ENCODE measurements around the gene TTC33.

- TF ChIP-seq EZH2 (IDR thresholded peaks at IDR 0.05; ENCODE audit: low read depth) = no peak
- no peak for TF ChIP-seq CTCF (conservative IDR thresholded peaks at IDR 0.05)
Measured at GRCh38 chr5:40502736-40503135, 253.0 kb downstream of the TTC33 start.
